ENCODE data around the gene SMAD1. TPM values are rescaled to one million over a fixed set of nuclear protein-coding genes. Genes with fewer than 3 reads are reported as not detected.

The SMAD1 gene
- total and polyA plus RNA-seq, 2 donors (not counting 1 experiment from before 2014, with no cell fraction given): 13.0 to 25.1 TPM

- Histone ChIP-seq H3K9me3 (ENCODE audit: control insufficient read depth, insufficient read depth, low read depth, low read length) (no peaks in the 10 kb centered on the region), H3K4me3 (replicated peaks in 1 of 4; ENCODE audit: control extremely low read depth in 1 of 4, insufficient read depth in 1 of 4, low read depth in 3 of 4, low read length in 4 of 4) (peak overlapping the region; percentile 72 to 86 (median 78)), H3K79me2 (ENCODE audit: control insufficient read depth, insufficient read depth, low read length) (peaks cover 9% of the 10 kb centered on the region), H3K36me3 (ENCODE audit: control insufficient read depth, insufficient read depth, low read length) (no peaks in the 10 kb centered on the region), H2AFZ (ENCODE audit: low read length) (peak overlapping the region; percentile 68), H3K27ac (ENCODE audit: insufficient read depth, low read length) (peak overlapping the region; percentile 87), H3K27me3 (ENCODE audit: control insufficient read depth, insufficient read depth, low read length) (no peaks in the 10 kb centered on the region), H4K20me1 (ENCODE audit: control insufficient read depth, extremely low read depth, insufficient read depth, low read length) (no peaks in the 10 kb centered on the region), H3K4me2 (ENCODE audit: extremely low read depth, insufficient read depth, low read length) (peak overlapping the region; percentile 94), H3K9ac (ENCODE audit: insufficient read depth, low read length) (peak overlapping the region; percentile 88), H3K4me1 (ENCODE audit: control insufficient read depth, extremely low read depth, insufficient read depth, low read length) (no peaks in the 10 kb centered on the region)
- TF ChIP-seq EZH2 (IDR thresholded peaks at IDR 0.05; ENCODE audit: low read length, missing control alignments): no peak
- TF ChIP-seq CTCF (conservative IDR thresholded peaks at IDR 0.05 in 1 of 2, IDR thresholded peaks at IDR 0.05 in 1 of 2; ENCODE audit: low read depth in 1 of 2, low read length in 2 of 2): peak in 1 of 2 donors; percentile 13
- DNase-seq (ENCODE audit: low read depth in 2 of 2): peak; percentile 83 to 86
These were observed 770 bp downstream of the SMAD1 start for GRCh38 chr4:145482209-145483037.

GRCh38 chr4:145483514-145483913 lies 1.9 kb downstream of the SMAD1 start:
- TF ChIP-seq CTCF (conservative IDR thresholded peaks at IDR 0.05 in 1 of 2, IDR thresholded peaks at IDR 0.05 in 1 of 2; ENCODE audit: low read depth in 1 of 2, low read length in 2 of 2) (no peak), EZH2 (IDR thresholded peaks at IDR 0.05; ENCODE audit: low read length, missing control alignments) (no peak)
- Histone ChIP-seq H3K4me1 (ENCODE audit: control insufficient read depth, extremely low read depth, insufficient read depth, low read length) (no peaks in the 10 kb centered on the region), H2AFZ (ENCODE audit: low read length) (no peak overlapping the region), H3K27ac (ENCODE audit: insufficient read depth, low read length) (no peak overlapping the region), H3K79me2 (ENCODE audit: control insufficient read depth, insufficient read depth, low read length) (peaks cover 9% of the 10 kb centered on the region), H3K9me3 (ENCODE audit: control insufficient read depth, insufficient read depth, low read depth, low read length) (no peaks in the 10 kb centered on the region), H4K20me1 (ENCODE audit: control insufficient read depth, extremely low read depth, insufficient read depth, low read length) (no peaks in the 10 kb centered on the region), H3K27me3 (ENCODE audit: control insufficient read depth, insufficient read depth, low read length) (no peaks in the 10 kb centered on the region), H3K4me3 (replicated peaks in 1 of 4; ENCODE audit: control extremely low read depth in 1 of 4, insufficient read depth in 1 of 4, low read depth in 3 of 4, low read length in 4 of 4) (peak overlapping the region; percentile 72 to 86 (median 78)), H3K4me2 (ENCODE audit: extremely low read depth, insufficient read depth, low read length) (peak overlapping the region; percentile 94), H3K36me3 (ENCODE audit: control insufficient read depth, insufficient read depth, low read length) (no peaks in the 10 kb centered on the region), H3K9ac (ENCODE audit: insufficient read depth, low read length) (no peak overlapping the region)
- DNase-seq (ENCODE audit: low read depth in 2 of 2): no peak

GRCh38 chr4:145484225-145484846 lies 2.7 kb downstream of the SMAD1 start:
- Histone ChIP-seq H3K4me3 (replicated peaks in 1 of 4; ENCODE audit: control extremely low read depth in 1 of 4, insufficient read depth in 1 of 4, low read depth in 3 of 4, low read length in 4 of 4) (peak overlapping the region in 2 of 4 experiments; percentile 9 to 86), H3K79me2 (ENCODE audit: control insufficient read depth, insufficient read depth, low read length) (peaks cover 9% of the 10 kb centered on the region), H4K20me1 (ENCODE audit: control insufficient read depth, extremely low read depth, insufficient read depth, low read length) (no peaks in the 10 kb centered on the region), H3K9me3 (ENCODE audit: control insufficient read depth, insufficient read depth, low read depth, low read length) (no peaks in the 10 kb centered on the region), H3K27me3 (ENCODE audit: control insufficient read depth, insufficient read depth, low read length) (no peaks in the 10 kb centered on the region), H3K36me3 (ENCODE audit: control insufficient read depth, insufficient read depth, low read length) (no peaks in the 10 kb centered on the region), H3K27ac (ENCODE audit: insufficient read depth, low read length) (no peak overlapping the region), H3K4me2 (ENCODE audit: extremely low read depth, insufficient read depth, low read length) (no peak overlapping the region), H2AFZ (ENCODE audit: low read length) (no peak overlapping the region), H3K4me1 (ENCODE audit: control insufficient read depth, extremely low read depth, insufficient read depth, low read length) (no peaks in the 10 kb centered on the region), H3K9ac (ENCODE audit: insufficient read depth, low read length) (no peak overlapping the region)
- no peak for DNase-seq (ENCODE audit: low read depth in 2 of 2)
- no peak for TF ChIP-seq EZH2 (IDR thresholded peaks at IDR 0.05; ENCODE audit: low read length, missing control alignments)
- no peak for TF ChIP-seq CTCF (conservative IDR thresholded peaks at IDR 0.05 in 1 of 2, IDR thresholded peaks at IDR 0.05 in 1 of 2; ENCODE audit: low read depth in 1 of 2, low read length in 2 of 2)
